ENCODE results near the gene ZBTB45. TPM values are rescaled to one million over a fixed set of nuclear protein-coding genes. Genes with fewer than 3 reads are reported as not detected.

The ZBTB45 gene
- total RNA-seq, 2 experiments from 2014 or later, result 10.7 to 14.7 TPM

DNA sequence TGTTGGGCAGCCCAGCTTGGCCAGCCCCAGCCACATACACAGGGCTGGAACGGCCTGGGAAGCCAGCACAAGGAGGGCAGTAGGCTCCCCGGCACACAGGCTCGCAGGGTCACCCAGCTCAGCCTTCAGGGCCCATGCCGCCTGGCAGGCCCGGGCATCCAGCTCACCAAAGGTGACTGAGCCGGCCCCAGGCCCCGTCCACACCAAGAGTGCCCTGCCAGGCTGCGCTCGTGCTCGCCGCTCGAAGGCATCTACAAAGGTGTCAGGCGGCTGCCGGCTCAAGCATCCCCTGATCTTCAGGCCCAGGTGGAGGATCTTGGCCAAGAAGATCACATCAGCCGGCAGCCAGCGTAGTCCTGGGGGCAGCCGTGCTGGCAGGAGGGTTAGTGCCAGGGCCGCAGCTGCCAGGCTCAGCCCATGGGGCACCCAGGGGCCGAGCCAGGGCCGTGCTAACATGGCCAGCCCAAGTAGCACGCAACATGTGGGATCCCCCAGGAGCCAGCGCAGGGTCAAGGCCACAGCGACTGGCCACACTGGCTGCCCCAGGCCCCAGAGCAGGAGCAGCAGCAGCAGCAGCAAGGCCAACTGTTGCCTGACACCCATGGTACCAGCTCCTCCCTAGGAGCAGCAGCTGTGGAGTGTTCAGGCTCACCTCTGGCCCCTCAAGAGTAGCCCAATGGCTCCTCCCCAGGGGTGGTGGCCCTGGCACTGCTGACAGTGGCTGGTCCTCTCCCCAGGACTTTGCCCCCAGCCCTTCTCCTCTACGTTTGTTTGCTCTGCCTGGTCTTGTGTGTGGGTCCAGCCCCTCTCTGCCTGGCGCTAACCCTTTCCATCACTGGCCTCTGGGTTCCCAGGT is 8.0 kb downstream of the ZBTB45 start, which contains the start of gene SLC27A5:
TSS of gene SLC27A5 (minus strand) at position 640 of the 856 bp plus-strand sequence. CDS start at position 603, 37 bp downstream.
- intact Hi-C loops (cut with micrococcal nuclease; ENCODE audit: unreplicated experiment), result no loop called here
- no peaks in the 10 kb centered on the region for H3K79me2 ChIP-seq (ENCODE audit: insufficient read depth, low read depth, low read length)
- H2AFZ ChIP-seq (ENCODE audit: low read length), result no peak within 1 kb of the TSS
- no peaks in the 10 kb centered on the region for H3K9me2 ChIP-seq (ENCODE audit: insufficient read depth, low read length)
- no peak for TF ChIP-seq CTCF (conservative IDR thresholded peaks at IDR 0.05; ENCODE audit: low read length)
- TF ChIP-seq EZH2phosphoT487 (IDR thresholded peaks at IDR 0.05; ENCODE audit: borderline replicate concordance, low read depth, low read length), result no peak
- H3K4me1 ChIP-seq (ENCODE audit: insufficient read depth, low read length, poor library complexity, severe bottlenecking), result peaks cover 7% of the 10 kb centered on the region
- H3K9me3 ChIP-seq (ENCODE audit: low read length), result no peaks in the 10 kb centered on the region
- CTCF ChIA-PET (ENCODE audit: unreplicated experiment), result no interaction called here
- H3K27ac ChIP-seq (ENCODE audit: low read depth, low read length, poor library complexity, severe bottlenecking), result no peak within 1 kb of the TSS
- no peak within 1 kb of the TSS for H3K4me3 ChIP-seq (ENCODE audit: low read depth, low read length, poor library complexity, severe bottlenecking)
- H4K20me1 ChIP-seq (ENCODE audit: insufficient read depth, low read length), result no peaks in the 10 kb centered on the region
- POLR2A ChIA-PET, result no interaction called here
- DNase-seq (ENCODE audit: low spot score), result no peak
- H3K36me3 ChIP-seq (ENCODE audit: insufficient read depth, low read length), result peaks cover 26% of the 10 kb centered on the region
- BruUV-seq (replicated peaks), result no TSS peak
- no peak within 1 kb of the TSS for H3K4me2 ChIP-seq (ENCODE audit: low read length)

- Histone ChIP-seq H3K79me2 (ENCODE audit: insufficient read depth, low read depth, low read length) (no peaks in the 10 kb centered on the region), H3K36me3 (ENCODE audit: insufficient read depth, low read length) (peaks cover 17% of the 10 kb centered on the region; the same call in 1 of the 2 replicates), H3K9me3 (ENCODE audit: low read length) (no peaks in the 10 kb centered on the region), H3K27ac (ENCODE audit: low read depth, low read length, poor library complexity, severe bottlenecking) (no peak overlapping the region), H3K4me2 (ENCODE audit: low read length) (no peak overlapping the region), H2AFZ (ENCODE audit: low read length) (no peak overlapping the region), H3K4me3 (ENCODE audit: low read depth, low read length, poor library complexity, severe bottlenecking) (no peak overlapping the region), H4K20me1 (ENCODE audit: insufficient read depth, low read length) (no peaks in the 10 kb centered on the region), H3K4me1 (ENCODE audit: insufficient read depth, low read length, poor library complexity, severe bottlenecking) (peaks cover 7% of the 10 kb centered on the region), H3K9me2 (ENCODE audit: insufficient read depth, low read length) (no peaks in the 10 kb centered on the region)
- BruUV-seq (replicated peaks), result no TSS peak
- CTCF ChIA-PET (ENCODE audit: unreplicated experiment), result no interaction called here
- intact Hi-C loops (cut with micrococcal nuclease; ENCODE audit: unreplicated experiment), result no loop called here
- TF ChIP-seq CTCF (conservative IDR thresholded peaks at IDR 0.05; ENCODE audit: low read length) (no peak), EZH2phosphoT487 (IDR thresholded peaks at IDR 0.05; ENCODE audit: borderline replicate concordance, low read depth, low read length) (no peak)
- DNase-seq (ENCODE audit: low spot score), result no peak
- POLR2A ChIA-PET, result no interaction called here
These were observed 9.3 kb downstream of the ZBTB45 start for GRCh38 chr19:58510084-58510862.
